Activated CD8-positive, alpha-beta T cell treated with anti-CD3 and anti-CD28 coated beads for 36 hours (primary cell): ENCODE data around the gene PIGQ. TPM values are rescaled to one million over a fixed set of nuclear protein-coding genes. Genes with fewer than 3 reads are reported as not detected.

Experiments
- ATAC-seq: fragments of 200-7000 bp; cut with Tn5 transposase; one replicate; pipeline ENCODE4 v1.10.0; 2021; ENCODE audit warnings: mild to moderate bottlenecking, moderate library complexity
- CTCF ChIA-PET: fragments of 350-600 bp; sonication (Branson Sonifier 250); formaldehyde crosslinking; loops from one replicate; lab custom pipeline; 2021; ENCODE audit warnings: antibody characterized with exemption; lab: Charles Lee
- POLR2A ChIA-PET: fragments of 350-600 bp; sonication (Branson Sonifier 250); formaldehyde crosslinking; loops from one replicate; lab custom pipeline; 2021; ENCODE audit warnings: antibody characterized with exemption; lab: Charles Lee
- DNase-seq: peaks from one replicate; pipeline ENCODE4 v3.0.0-alpha.2; 2020
- H3K27ac Mint-ChIP-seq: one replicate; pipeline ENCODE4 v1.8.0; 2021; ENCODE audit warnings: mild to moderate bottlenecking, mixed read lengths
- H3K27me3 Mint-ChIP-seq: one replicate; pipeline ENCODE4 v1.8.0; 2021; ENCODE audit warnings: mixed read lengths
- H3K36me3 Mint-ChIP-seq: one replicate; pipeline ENCODE4 v1.8.0; 2021; ENCODE audit warnings: low read depth, mixed read lengths
- H3K4me1 Mint-ChIP-seq: one replicate; pipeline ENCODE4 v1.8.0; 2021; ENCODE audit warnings: low read depth, mixed read lengths
- H3K4me3 Mint-ChIP-seq: one replicate; pipeline ENCODE4 v1.8.0; 2021; ENCODE audit warnings: mild to moderate bottlenecking, moderate library complexity, mixed read lengths
- H3K9me3 Mint-ChIP-seq: one replicate; pipeline ENCODE4 v1.8.0; 2021; ENCODE audit warnings: mixed read lengths
- CTCF ChIP-seq: fragments of 200-600 bp; IDR thresholded peaks from one replicate; pipeline ENCODE4 v1.8.0; 2022; ENCODE audit warnings: antibody characterized with exemption, mild to moderate bottlenecking
- intact Hi-C: fragments of 100-400 bp; cut with micrococcal nuclease; formaldehyde crosslinking; loops from one replicate; pipeline ENCODE4 v1.10.0; 2022
- total RNA-seq, 2 experiments: library from RNA; stranded (reverse); gene quantifications; one replicate each; pipeline ENCODE4 v1.2.3, GENCODE V29; 2021

PIGQ gene
- total RNA-seq, 2 experiments from 2014 or later: 18.5 to 18.6 TPM

GRCh38 chr16:577796-578195 lies 8.0 kb downstream of the PIGQ start:
- H3K9me3 Mint-ChIP-seq: no peaks in the 10 kb centered on the region
- DNase-seq: no peak
- POLR2A ChIA-PET: no interaction called here
- CTCF ChIA-PET: no interaction called here
- no peaks in the 10 kb centered on the region for H3K36me3 Mint-ChIP-seq
- ATAC-seq: no peak
- no peaks in the 10 kb centered on the region for H3K27me3 Mint-ChIP-seq
- no peak overlapping the region for H3K4me3 Mint-ChIP-seq
- intact Hi-C loops: no loop called here
- peaks cover 3% of the 10 kb centered on the region for H3K4me1 Mint-ChIP-seq
- TF ChIP-seq CTCF: no peak
- H3K27ac Mint-ChIP-seq: no peak overlapping the region

- Mint-ChIP-seq H3K4me3 (no peak overlapping the region), H3K9me3 (no peaks in the 10 kb centered on the region)
- CTCF ChIA-PET: interaction anchor here (1.5 kb wide), 1 partner anchor 19 kb away, joined by 4 read pairs; no protein-coding TSS in a partner anchor
Observed at GRCh38 chr16:578232-578869, 8.6 kb downstream of the PIGQ start.

DNA sequence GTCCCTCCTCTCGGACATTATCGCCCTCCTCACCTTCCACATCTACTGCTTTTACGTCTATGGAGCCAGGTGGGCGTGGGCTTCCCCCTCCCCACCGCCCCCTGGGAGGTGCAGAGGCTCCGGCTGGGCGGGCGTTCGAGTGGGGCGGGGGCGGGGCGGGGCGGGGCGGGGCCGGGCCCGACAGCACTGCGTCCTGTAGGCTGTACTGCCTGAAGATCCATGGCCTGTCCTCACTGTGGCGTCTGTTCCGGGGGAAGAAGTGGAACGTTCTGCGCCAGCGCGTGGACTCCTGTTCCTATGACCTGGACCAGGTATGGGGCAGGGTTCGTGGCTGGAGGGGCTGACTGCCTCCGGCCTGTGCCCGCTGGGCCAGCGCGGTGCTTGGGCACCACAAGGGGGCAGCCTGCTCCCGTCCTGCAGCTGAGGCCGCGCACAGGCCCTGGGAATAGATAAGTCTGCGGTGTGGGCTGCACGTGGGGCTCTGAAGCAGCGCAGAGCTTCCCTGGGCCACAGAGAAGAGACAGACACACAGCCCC lies 9.2 kb downstream of the PIGQ start:
- Mint-ChIP-seq H3K36me3 (no peaks in the 10 kb centered on the region), H3K27me3 (no peaks in the 10 kb centered on the region), H3K27ac (no peak overlapping the region), H3K9me3 (no peaks in the 10 kb centered on the region), H3K4me1 (peaks cover 3% of the 10 kb centered on the region), H3K4me3 (no peak overlapping the region)
- ATAC-seq (peak; percentile 96), DNase-seq (peak; percentile 81)
- peak; percentile 76 for TF ChIP-seq CTCF
- CTCF ChIA-PET: interaction anchor here (0.7 to 1.5 kb wide), 3 partner anchors 19 to 31 kb away, joined by 3 to 6 read pairs (median 4); no protein-coding TSS in a partner anchor
- POLR2A ChIA-PET: interaction anchor here (1.5 to 2.0 kb wide), 2 partner anchors 10 to 58 kb away, joined by 4 to 8 read pairs; partner anchors contain the start of gene METTL26
- intact Hi-C loops: no loop called here

More at GRCh38 chr16:578232-578869, 8.6 kb downstream of the PIGQ start:
- intact Hi-C loops: no loop called here
- Mint-ChIP-seq H3K36me3 (no peaks in the 10 kb centered on the region), H3K4me1 (peaks cover 3% of the 10 kb centered on the region), H3K27me3 (no peaks in the 10 kb centered on the region), H3K27ac (no peak overlapping the region)
- POLR2A ChIA-PET: interaction anchor here (1.5 to 2.0 kb wide), 2 partner anchors 10 to 58 kb away, joined by 4 to 8 read pairs; partner anchors contain the start of gene METTL26
- no peak for ATAC-seq
- no peak for DNase-seq
- TF ChIP-seq CTCF: no peak

DNA sequence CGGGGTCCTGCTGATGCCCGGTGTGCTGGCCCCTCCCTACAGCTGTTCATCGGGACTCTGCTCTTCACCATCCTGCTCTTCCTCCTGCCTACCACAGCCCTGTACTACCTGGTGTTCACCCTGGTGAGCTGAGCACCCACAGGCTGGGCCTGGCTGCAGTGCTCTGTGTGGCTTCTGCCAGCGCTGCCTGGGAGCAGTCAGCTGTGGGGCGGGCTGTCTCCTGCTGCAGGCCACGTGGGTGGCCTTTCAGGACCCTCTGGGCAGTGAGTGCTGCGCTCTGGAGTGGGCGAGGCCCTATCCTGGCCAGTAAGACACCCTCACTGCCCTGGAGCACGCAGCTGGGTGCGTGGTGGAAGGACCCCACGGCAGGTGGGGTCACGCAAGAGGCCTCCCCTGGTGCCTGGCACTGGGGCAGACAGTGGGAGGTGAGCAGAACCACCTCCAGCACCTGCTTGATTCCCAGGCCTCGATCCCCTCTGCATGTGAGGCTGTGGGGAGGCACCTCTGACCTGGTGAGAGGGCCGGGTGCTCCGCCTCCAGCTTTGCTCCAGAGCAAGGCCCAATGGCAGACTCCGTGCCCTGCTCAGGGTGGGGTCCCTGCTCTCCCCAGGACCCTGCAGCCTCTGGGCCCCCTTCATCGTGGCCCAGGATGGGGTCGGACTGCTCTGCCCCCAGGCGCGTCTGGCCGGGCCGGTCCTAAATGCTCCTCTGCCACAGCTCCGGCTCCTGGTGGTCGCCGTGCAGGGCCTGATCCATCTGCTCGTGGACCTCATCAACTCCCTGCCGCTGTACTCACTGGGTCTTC lies 10.6 kb downstream of the PIGQ start:
- CTCF ChIA-PET: interaction anchor here (1.5 kb wide), 1 partner anchor 17 kb away, joined by 4 read pairs; no protein-coding TSS in a partner anchor
- Mint-ChIP-seq H3K36me3 (no peaks in the 10 kb centered on the region), H3K4me1 (peaks cover 3% of the 10 kb centered on the region), H3K9me3 (no peaks in the 10 kb centered on the region), H3K27me3 (no peaks in the 10 kb centered on the region), H3K27ac (no peak overlapping the region), H3K4me3 (no peak overlapping the region)
- ATAC-seq (no peak), DNase-seq (no peak)
- POLR2A ChIA-PET: interaction anchor here (2.0 kb wide), 1 partner anchor 8 kb away, joined by 8 read pairs; no protein-coding TSS in a partner anchor
- intact Hi-C loops: loop anchor here (10.0 kb wide), 1 partner anchor 84 kb away; the partner anchor contains the start of gene RHOT2
- TF ChIP-seq CTCF: no peak
